Mucosa of descending colon (tissue), 3 donors: ENCODE measurements around the gene LCN15. TPM values are rescaled to one million over a fixed set of nuclear protein-coding genes. Genes with fewer than 3 reads are reported as not detected.

Experiments
- ATAC-seq: fragments of 200-7000 bp; cut with Tn5 transposase; one replicate; pipeline ENCODE4 v1.9.1; 2020; ENCODE audit warnings: mild to moderate bottlenecking, moderate library complexity
- DNase-seq, 3 donors: peaks; one replicate each; pipeline ENCODE4 v3.0.0-alpha.2; 2020
- H3K36me3 ChIP-seq: fragments of 200-600 bp; one replicate; pipeline ENCODE4 v1.8.0; 2021; ENCODE audit warnings: low read depth, mild to moderate bottlenecking
- H3K4me1 ChIP-seq: fragments of 200-600 bp; one replicate; pipeline ENCODE4 v1.8.0; 2021; ENCODE audit warnings: low read depth, mild to moderate bottlenecking
- H3K4me3 ChIP-seq: fragments of 200-600 bp; one replicate; pipeline ENCODE4 v1.8.0; 2021; ENCODE audit warnings: mild to moderate bottlenecking
- H3K9me3 ChIP-seq: fragments of 200-600 bp; one replicate; pipeline ENCODE4 v1.8.0; 2021; ENCODE audit warnings: mild to moderate bottlenecking
- intact Hi-C, 2 donors: fragments of 100-400 bp; cut with DNase I in 1 of 2; cut with micrococcal nuclease in 1 of 2; formaldehyde crosslinking; loops; one replicate each; pipeline versions ENCODE4 v1.11.0 to v1.11.1; 2022; cut with DNase I, micrococcal nuclease
- total RNA-seq, 3 donors: library from RNA; stranded (reverse); fragmentation: NEBNext Ultra II Directional in 2 of 3; extraction: Animal tissue kit (Norgen Biotek cat#: 25700) in 2 of 3; gene quantifications; one replicate each; pipeline versions ENCODE4 v1.2.1 to v1.2.4, GENCODE V29; 2021 to 2023
- TF ChIP-seq, protein P1 (sequence below): fragments of 200-600 bp; IDR thresholded peaks from one replicate; pipeline ENCODE4 v1.8.0; 2022; ENCODE audit warnings: antibody characterized with exemption, mild to moderate bottlenecking
- donor health status: DM: no; HTN: no; CAD: no; lungs with moderate emphysema.
- donor health status: DM: no; HTN: no; CAD: no.
- donor health status: DM: no; HTN: yes; CAD: no.

LCN15 gene
- total RNA-seq, 3 donors from 2014 or later: 1.6 to 17.2 (median 3.7) TPM

DNA sequence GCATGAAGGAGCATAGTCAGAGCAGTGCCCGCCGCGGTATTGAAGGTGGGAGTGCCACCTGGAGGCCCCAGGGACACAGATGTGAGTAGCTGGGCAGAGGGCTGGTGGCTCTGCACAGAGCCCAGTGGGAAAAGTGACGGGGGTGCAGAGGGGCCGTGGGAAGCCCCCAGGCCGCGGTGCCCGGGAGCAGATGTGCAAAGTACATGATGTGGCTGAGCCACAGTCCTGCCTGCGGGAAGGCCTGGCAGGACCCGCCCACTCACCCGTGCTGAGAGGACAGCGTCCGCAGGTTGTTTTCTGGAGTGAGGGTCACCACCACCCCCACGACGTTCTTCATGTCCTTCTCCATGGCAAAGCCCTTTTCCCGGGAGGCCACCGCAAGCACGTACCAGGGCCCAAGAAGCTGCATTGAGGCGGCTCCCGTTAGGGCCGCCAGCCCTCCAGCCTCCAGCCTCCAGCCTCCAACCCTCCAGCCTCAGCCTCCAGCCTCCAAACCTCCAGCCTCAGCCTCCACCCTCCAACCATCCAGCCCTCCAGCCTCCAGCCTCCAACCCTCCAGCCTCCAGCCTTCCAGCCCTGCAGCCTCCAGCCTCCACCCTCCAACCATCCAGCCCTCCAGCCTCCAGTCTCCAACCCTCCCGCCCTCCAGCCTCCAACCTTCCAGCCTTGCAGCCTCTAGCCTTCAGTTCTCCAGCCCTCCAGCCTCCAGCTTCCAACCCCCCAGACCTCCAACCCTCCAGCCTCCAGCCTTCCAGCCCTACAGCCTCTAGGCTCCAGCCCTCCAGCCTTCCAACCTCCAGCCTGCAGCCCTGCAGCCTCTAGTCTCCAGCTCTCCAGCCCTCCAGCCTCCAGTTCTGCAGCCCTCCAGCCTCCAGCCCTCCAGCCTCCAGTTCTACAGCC, 16.9 kb downstream of the LCN15 start:
- Histone ChIP-seq H3K36me3 (no peaks in the 10 kb centered on the region), H3K4me1 (peaks cover 2% of the 10 kb centered on the region), H3K9me3 (no peaks in the 10 kb centered on the region), H3K4me3 (no peak overlapping the region)
- intact Hi-C loops: no loop called here
- no peak for ATAC-seq
- peak in 2 of 3 donors; percentile 22 to 42 for DNase-seq
- TF ChIP-seq, protein P1, sequence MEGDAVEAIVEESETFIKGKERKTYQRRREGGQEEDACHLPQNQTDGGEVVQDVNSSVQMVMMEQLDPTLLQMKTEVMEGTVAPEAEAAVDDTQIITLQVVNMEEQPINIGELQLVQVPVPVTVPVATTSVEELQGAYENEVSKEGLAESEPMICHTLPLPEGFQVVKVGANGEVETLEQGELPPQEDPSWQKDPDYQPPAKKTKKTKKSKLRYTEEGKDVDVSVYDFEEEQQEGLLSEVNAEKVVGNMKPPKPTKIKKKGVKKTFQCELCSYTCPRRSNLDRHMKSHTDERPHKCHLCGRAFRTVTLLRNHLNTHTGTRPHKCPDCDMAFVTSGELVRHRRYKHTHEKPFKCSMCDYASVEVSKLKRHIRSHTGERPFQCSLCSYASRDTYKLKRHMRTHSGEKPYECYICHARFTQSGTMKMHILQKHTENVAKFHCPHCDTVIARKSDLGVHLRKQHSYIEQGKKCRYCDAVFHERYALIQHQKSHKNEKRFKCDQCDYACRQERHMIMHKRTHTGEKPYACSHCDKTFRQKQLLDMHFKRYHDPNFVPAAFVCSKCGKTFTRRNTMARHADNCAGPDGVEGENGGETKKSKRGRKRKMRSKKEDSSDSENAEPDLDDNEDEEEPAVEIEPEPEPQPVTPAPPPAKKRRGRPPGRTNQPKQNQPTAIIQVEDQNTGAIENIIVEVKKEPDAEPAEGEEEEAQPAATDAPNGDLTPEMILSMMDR: no peak

- DNase-seq: peak in 2 of 3 donors; percentile 14 to 44
These were observed 17.7 kb downstream of the LCN15 start for GRCh38 chr9:136746621-136747020.

GRCh38 chr9:136746155-136746490, 18.2 kb downstream of the LCN15 start:
- peaks cover 7% of the 10 kb centered on the region for H3K4me1 ChIP-seq
- no peaks in the 10 kb centered on the region for H3K36me3 ChIP-seq
- H3K4me3 ChIP-seq: no peak overlapping the region
- ATAC-seq (no peak), DNase-seq (no peak)
- TF ChIP-seq, protein P1: no peak
- no peaks in the 10 kb centered on the region for H3K9me3 ChIP-seq
- intact Hi-C loops: no loop called here

More at GRCh38 chr9:136746621-136747020, 17.7 kb downstream of the LCN15 start:
- intact Hi-C loops: no loop called here
- Histone ChIP-seq H3K4me3 (no peak overlapping the region), H3K4me1 (peaks cover 7% of the 10 kb centered on the region), H3K9me3 (no peaks in the 10 kb centered on the region), H3K36me3 (no peaks in the 10 kb centered on the region)
- TF ChIP-seq, protein P1: no peak
- ATAC-seq: no peak

DNA sequence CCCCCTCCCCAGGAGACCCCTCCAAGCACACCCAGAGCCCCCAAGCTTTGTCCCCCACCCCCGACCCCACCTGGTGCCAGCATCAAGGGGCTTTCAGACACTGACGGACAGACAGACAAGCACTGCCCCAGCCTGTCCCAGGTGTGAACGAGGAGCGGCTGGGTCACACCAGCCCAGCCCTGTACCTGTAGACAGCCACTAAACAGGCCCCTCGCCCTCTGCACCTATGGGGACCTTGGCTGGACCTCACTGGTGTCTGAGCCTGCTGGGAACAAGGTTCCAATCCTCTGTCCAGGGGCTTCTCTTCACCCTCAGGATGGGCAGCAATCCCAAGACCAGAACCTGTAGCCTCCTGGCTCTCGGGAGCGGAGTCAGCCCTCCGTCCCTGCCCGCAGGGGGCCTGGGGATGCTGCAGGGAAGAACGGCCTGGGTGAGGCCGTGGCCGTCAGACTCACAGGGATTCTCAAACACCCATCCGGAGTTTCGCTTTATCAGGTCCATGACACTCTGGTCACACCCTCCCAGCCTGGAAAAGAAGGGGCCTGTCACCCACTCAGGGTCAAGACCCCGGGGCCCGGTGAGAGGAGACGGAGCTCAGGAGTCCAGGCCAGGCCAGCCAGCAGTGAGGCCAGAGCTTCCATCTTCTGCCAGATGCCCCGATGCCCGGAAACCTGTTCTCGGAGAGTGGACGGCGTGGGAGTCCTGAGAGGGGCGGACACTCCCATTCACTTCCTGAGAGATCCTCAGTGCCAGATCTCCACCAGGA, 18.7 kb downstream of the LCN15 start:
- Histone ChIP-seq H3K36me3 (no peaks in the 10 kb centered on the region), H3K4me3 (no peak overlapping the region), H3K9me3 (no peaks in the 10 kb centered on the region), H3K4me1 (peaks cover 7% of the 10 kb centered on the region)
- ATAC-seq (no peak), DNase-seq (peak in 2 of 3 donors; percentile 17 to 45)
- intact Hi-C loops: no loop called here
- TF ChIP-seq, protein P1: no peak

- no peak for ATAC-seq
- Histone ChIP-seq H3K36me3 (no peaks in the 10 kb centered on the region), H3K4me3 (no peak overlapping the region), H3K4me1 (peaks cover 7% of the 10 kb centered on the region), H3K9me3 (no peaks in the 10 kb centered on the region)
- TF ChIP-seq, protein P1: no peak
- intact Hi-C loops: no loop called here
- DNase-seq: peak in 2 of 3 donors; percentile 4 to 31
These were observed 19.5 kb downstream of the LCN15 start for GRCh38 chr9:136744773-136745172.
